Measurements from ENCODE around the gene RAC2.

DNA sequence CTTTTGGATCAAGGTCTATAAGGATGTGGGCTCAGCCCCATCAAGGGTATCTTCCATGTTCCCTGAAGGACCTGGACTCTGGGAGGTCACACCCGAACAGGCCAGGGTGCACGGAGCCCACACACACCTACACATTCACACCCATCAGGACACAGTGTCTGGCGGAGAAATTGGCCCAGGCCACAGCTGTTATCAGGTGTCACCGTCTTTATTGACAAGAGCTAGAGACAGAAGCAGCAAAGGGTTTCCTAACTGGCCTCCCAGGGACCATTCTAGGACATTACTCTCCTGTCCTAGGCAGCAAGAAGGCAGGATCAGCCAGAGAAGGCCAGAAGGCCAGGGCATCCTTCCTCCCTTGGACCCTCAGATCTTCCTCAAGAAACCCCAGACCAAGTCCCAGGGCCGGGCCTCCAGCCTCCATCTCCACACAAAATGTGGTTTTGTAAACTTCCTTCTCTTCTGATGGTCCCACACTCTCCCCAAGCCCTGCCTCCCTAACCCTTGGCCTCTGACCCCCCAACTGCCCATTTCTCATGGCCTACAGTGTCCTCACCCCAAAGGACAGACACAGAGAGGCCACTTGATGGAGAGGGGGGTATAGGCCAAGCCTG lies 39.9 kb downstream of the RAC2 start:
- TF ChIP-seq POLR2A (IDR thresholded peaks at IDR 0.05) (no peak), CTCF (IDR thresholded peaks at IDR 0.05) (no peak)
